LNCAP (cell line): Measurements from ENCODE around the gene SMPDL3A.

ENCODE experiments used
- CTCF ChIP-seq: fragments of 450-650 bp; IDR thresholded peaks from 2 replicates; pipeline ENCODE4 v1.5.1; 2017; ENCODE audit warnings: mild to moderate bottlenecking

The SMPDL3A gene

DNA sequence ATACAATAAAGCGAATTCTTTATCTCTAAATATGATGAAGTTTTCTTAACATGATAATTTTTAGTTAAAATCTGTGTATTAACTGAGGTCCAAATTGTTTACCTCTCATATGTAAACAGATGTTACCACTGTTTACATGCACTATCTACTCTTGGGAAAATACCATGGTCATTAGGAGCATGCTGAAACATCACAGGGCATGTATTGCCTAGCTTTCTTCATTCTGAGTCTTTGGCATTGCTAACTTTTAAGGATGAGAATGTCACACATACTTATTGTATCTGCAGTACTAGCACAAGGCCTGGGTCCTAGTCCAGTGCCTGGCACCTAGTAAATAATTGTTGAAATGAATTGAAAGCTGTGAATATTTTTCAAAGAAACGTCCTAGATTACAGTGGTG is 20.6 kb downstream of the SMPDL3A start:
- TF ChIP-seq CTCF: no peak

- no peak for TF ChIP-seq CTCF
These were observed 21.1 kb downstream of the SMPDL3A start for GRCh38 chr6:122810189-122810588.

DNA sequence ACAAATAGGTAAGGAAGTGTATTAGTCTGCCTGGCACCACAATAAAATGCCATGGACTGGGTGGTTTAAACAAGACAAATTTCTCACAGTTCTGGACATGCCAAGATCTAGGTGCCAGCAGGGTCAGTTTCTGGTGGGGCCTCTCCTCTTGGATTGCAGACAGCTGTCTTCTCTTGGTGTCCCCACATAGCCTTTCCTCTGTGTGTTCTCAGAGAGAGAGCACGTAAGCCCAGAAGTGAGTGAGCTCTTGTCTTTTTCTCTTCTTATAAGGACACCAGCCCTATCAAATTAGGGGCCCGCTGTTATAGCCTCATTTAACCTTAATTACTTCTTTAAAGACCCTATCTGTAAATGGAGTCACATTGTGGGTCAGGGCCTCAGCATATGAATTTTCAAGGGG is 28.3 kb downstream of the SMPDL3A start:
- TF ChIP-seq CTCF: no peak

DNA sequence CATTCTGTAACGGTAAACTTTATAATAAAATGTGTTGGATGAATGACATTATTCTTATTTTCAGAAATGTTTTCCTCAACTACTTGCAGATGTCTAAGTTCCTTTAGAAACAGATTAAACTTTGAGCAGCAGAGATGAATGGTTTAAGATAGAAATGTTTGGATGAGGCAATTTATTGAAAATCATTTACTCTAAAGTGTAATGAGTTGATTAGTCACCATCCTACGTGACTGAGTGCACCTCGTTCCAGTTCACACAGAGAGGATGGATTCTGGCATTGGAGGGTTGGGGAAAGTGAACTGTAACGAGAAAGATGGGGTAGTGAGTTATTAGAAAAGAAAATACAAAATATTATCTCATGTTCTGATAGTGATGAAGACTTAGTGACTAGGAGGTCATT is 28.7 kb downstream of the SMPDL3A start:
- TF ChIP-seq CTCF: no peak

DNA sequence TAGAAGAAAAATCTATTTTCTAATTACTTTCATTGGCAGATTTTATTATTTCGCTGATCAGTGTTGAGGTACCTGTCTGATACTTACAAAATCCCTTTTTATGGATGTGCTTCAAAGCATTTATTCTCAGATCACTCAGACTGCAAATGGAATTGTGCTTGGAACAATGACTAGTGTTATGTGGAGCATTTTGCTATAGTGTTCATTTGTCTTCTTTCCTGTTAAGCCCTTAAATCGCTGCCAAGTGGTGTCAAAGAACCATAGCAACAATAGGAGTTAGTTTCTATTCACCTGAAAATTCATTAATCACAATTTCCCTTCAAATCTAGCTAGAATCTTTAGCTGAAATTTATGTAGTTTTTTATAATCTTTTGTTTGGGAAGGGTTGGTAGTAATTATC is 29.8 kb downstream of the SMPDL3A start:
- TF ChIP-seq CTCF: no peak

DNA sequence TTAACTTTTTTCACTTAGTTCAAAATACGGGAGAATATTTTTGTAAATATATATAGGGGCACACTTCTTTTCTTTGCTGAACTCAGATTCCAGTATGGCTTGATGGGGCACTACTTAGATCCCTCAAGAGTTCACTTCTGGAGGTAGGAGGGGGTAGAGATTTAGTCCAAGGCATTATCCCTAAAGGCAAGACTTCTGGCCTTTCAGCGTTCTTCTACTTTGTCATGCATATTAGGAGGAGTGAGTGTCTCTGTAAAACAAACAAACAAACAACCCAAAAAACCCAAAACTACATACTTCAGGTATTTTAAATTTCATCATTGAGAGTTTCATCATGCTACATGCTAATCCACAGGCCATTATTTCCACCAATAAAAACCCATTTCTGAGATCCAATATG is 32.0 kb downstream of the SMPDL3A start:
- TF ChIP-seq CTCF: no peak

- no peak for TF ChIP-seq CTCF
These were observed 36.1 kb downstream of the SMPDL3A start for GRCh38 chr6:122825163-122825562.

DNA sequence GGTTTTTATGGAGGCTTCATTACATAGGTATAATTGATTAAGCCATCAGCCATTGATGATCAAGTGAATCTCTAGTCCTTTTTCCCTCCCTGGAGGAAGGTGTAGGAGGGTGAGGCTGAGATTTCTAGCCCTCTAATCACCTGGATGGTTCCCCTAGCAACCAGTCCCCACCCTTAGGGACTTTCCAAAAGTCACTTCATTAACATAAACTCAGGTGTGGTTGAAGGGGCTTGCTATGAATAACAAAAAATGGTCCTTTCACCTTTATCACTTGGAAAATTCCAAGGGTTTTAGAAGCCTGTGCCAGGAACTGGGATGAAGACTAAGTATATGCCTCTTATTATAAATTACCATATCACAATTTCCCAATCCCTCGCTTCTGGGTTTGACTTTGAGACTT is 40.4 kb downstream of the SMPDL3A start:
- TF ChIP-seq CTCF: no peak
